Measurements from ENCODE around the gene FRA10AC1.
A peak's percentile ranks its signal among the peaks of the same experiment; 100 is the strongest.

Gene FRA10AC1, protein sequence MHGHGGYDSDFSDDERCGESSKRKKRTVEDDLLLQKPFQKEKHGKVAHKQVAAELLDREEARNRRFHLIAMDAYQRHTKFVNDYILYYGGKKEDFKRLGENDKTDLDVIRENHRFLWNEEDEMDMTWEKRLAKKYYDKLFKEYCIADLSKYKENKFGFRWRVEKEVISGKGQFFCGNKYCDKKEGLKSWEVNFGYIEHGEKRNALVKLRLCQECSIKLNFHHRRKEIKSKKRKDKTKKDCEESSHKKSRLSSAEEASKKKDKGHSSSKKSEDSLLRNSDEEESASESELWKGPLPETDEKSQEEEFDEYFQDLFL

DNA sequence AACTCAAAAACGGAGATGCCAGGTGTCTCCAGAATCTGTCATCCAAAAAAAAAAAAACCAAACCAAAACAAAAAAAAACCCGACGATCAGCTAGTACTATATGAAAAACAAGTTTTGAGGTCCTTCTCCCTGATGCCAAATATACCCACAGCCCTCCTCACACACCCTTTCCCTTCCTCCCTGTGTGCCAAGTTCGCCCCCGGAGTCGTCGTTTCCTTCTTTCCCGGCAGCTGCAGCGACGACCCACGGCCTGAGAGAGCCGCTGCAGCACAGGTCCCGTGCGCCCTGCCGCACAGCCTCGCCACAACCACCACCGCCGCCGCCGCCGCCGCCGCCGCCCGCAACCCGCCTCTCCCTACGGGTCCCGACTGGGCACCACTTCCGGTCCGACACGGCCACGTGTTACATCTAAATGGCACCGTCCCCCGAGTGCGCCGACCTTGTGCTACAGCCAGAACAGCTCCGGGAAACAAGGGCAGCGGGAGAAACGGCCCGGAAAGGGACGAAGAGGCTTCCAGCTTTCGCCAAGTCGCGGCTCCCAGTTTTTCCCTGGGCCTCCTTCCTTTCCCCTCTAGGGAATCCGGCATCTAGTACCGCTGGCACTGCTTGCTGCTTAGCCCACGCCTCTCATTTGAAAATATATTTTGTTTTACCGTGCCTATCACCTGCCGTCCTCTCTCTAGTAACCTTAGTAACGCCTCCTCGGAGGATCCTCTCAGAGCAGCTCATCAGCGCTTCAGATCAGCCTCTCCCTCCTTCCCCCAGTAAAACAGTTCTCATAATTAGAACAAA lies at the start of gene FRA10AC1:
Gene FRA10AC1 (minus strand): TSS at position 383 of the 792 bp plus-strand sequence. CDS start 2,486 bp downstream, outside the sequence.
- peaks cover 11% of the 10 kb centered on the region for H3K4me1 ChIP-seq (ENCODE audit: control insufficient read depth, insufficient read depth, low read length)
- no peaks in the 10 kb centered on the region for H3K27me3 ChIP-seq (ENCODE audit: control insufficient read depth, insufficient read depth, low read length)
- peak within 1 kb of the TSS; percentile 83 for H3K4me3 ChIP-seq (ENCODE audit: low read length)

DNA sequence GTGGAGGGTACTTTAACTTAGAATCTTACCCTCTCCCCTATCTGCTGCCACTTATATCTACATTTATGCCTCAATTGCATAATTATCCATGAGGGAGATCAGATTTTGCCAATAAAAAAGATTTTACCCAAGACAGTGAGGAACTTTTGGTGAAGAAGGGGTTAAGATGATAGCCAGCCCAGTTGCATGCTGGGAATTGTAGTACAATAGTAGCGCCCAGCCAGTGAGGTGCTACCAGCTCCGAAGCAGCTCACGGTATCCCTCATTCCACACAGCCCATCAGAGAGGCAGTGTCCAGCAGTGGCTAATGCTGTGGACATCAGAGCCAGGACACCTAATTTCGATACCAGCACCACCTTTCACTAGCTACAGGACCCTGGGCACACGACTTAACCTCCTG lies 49.4 kb upstream of the FRA10AC1 start:
- Histone ChIP-seq H3K4me1 (ENCODE audit: control insufficient read depth, insufficient read depth, low read length) (peaks cover 29% of the 10 kb centered on the region), H3K27me3 (ENCODE audit: control insufficient read depth, insufficient read depth, low read length) (no peaks in the 10 kb centered on the region), H3K9ac (ENCODE audit: low read length) (no peak overlapping the region), H3K27ac (ENCODE audit: low read depth, low read length) (peak overlapping the region; percentile 38), H3K4me3 (ENCODE audit: low read length) (peak overlapping the region; percentile 58), H3K36me3 (ENCODE audit: control insufficient read depth, insufficient read depth, low read length) (no peaks in the 10 kb centered on the region)

More for the DNA sequence above, at the start of gene FRA10AC1:
- Histone ChIP-seq H3K36me3 (ENCODE audit: control insufficient read depth, insufficient read depth, low read length) (peaks cover 5% of the 10 kb centered on the region), H3K27ac (ENCODE audit: low read depth, low read length) (peak within 1 kb of the TSS; percentile 86), H3K9ac (ENCODE audit: low read length) (peak within 1 kb of the TSS; percentile 88)

DNA sequence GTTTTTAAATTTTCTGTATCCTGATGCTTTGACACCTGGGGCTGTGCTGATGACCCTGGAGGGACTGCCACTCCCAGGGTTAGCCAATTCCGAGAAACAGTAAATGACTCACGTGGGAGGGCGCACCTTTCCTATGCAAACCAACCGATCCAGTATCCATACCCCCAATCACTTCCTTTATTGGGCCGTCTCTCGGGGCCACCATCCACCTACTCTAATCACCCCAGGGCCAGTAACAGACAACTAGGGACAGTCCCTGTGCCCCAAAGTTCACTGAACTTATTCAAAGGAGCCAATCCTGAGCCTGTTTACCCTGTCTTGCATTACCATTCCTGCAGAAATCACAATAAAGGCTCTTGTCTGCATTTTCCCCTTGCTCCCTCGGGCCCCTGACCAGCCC lies 48.7 kb upstream of the FRA10AC1 start:
- H3K9ac ChIP-seq (ENCODE audit: low read length) = no peak overlapping the region
- peaks cover 33% of the 10 kb centered on the region for H3K4me1 ChIP-seq (ENCODE audit: control insufficient read depth, insufficient read depth, low read length)
- H3K27me3 ChIP-seq (ENCODE audit: control insufficient read depth, insufficient read depth, low read length) = no peaks in the 10 kb centered on the region
- no peaks in the 10 kb centered on the region for H3K36me3 ChIP-seq (ENCODE audit: control insufficient read depth, insufficient read depth, low read length)
- H3K27ac ChIP-seq (ENCODE audit: low read depth, low read length) = no peak overlapping the region
- no peak overlapping the region for H3K4me3 ChIP-seq (ENCODE audit: low read length)

DNA sequence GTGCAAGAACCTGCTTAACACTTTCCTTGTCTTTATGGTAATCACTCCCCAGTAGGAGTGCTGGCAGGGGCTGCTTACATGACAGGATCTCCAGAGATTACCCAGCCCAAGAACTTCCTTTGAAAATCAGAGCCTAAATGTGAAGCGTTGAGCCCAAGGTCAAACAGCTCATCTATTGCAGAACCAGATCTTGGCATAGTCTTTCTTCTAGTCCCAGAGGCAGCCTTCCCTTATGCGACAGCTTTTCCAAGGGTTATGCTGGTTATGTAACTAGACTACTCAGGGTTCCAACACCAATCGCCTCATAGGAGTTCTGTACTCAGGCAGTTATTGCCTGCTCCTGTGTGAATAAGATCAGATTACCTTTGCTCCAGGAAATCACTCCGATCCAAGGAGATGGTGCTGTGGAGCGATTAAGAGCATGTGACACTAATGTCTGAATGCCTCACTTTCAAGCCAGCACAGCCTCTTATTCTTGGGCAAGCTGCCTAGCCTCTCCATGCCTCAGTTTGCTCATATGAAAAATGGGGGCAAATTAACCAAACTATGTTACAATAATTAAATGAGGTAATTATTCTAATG lies 46.9 kb upstream of the FRA10AC1 start:
- Histone ChIP-seq H3K9ac (ENCODE audit: low read length) (no peak overlapping the region), H3K4me3 (ENCODE audit: low read length) (no peak overlapping the region), H3K4me1 (ENCODE audit: control insufficient read depth, insufficient read depth, low read length) (peaks cover 29% of the 10 kb centered on the region), H3K27me3 (ENCODE audit: control insufficient read depth, insufficient read depth, low read length) (no peaks in the 10 kb centered on the region), H3K36me3 (ENCODE audit: control insufficient read depth, insufficient read depth, low read length) (no peaks in the 10 kb centered on the region), H3K27ac (ENCODE audit: low read depth, low read length) (no peak overlapping the region)

DNA sequence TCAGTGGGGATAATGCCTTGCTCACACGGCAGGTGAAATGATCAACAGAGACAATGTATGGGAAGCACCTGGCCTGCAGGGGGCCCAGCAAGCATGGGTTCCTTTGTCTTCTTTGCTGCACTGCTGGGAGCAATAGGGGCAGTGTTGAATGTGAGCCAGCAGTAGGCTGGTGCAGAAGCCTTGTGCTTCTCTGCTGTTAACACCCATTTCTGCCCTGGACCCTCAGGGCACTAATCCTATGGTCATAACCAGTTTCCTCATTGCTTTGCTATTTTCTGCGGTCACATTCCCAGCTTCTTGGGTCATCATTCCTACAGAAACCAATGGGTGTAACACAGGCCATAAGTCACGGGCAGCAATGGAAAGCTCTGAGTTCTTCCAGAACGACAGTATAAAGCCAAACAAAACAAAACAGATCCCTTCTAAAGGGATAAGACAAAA lies 44.5 kb upstream of the FRA10AC1 start:
- Histone ChIP-seq H3K4me3 (ENCODE audit: low read length) (no peak overlapping the region), H3K9ac (ENCODE audit: low read length) (no peak overlapping the region), H3K4me1 (ENCODE audit: control insufficient read depth, insufficient read depth, low read length) (peaks cover 13% of the 10 kb centered on the region), H3K27me3 (ENCODE audit: control insufficient read depth, insufficient read depth, low read length) (no peaks in the 10 kb centered on the region), H3K36me3 (ENCODE audit: control insufficient read depth, insufficient read depth, low read length) (no peaks in the 10 kb centered on the region), H3K27ac (ENCODE audit: low read depth, low read length) (no peak overlapping the region)

DNA sequence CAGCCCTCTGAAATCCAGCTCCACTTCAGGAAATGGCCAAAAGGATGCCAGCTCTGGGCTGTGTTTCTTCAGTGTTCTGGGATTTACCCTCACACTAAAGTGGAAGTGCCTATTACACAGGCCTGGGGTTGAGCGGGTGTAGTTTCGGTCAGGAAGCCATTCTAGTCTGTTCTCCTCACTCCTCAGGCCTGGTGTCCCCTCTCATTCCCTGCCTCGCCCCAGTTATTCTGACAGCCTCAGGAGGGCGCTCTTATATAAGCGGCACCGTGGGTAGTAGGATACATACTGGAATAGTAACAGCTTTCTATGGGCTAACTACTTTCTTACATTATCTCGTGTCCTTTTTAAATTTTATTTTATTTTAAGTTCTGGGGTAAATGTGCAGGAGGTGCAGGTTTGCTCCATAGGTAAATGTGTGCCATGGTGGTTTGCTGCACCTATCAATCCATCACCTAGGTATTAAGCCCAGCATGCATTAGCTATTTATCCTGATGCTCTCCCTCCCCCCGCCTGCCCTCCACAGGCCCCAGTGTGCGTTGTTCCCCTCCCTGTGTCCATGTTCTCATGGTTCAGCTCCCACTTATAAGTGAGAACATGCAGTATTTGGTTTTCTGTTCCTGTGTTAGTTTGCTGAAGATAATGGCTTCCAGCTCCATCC lies 43.1 kb upstream of the FRA10AC1 start:
- H3K4me3 ChIP-seq (ENCODE audit: low read length) = no peak overlapping the region
- H3K27me3 ChIP-seq (ENCODE audit: control insufficient read depth, insufficient read depth, low read length) = no peaks in the 10 kb centered on the region
- no peaks in the 10 kb centered on the region for H3K36me3 ChIP-seq (ENCODE audit: control insufficient read depth, insufficient read depth, low read length)
- no peak overlapping the region for H3K9ac ChIP-seq (ENCODE audit: low read length)
- H3K27ac ChIP-seq (ENCODE audit: low read depth, low read length) = no peak overlapping the region
- H3K4me1 ChIP-seq (ENCODE audit: control insufficient read depth, insufficient read depth, low read length) = peaks cover 10% of the 10 kb centered on the region

DNA sequence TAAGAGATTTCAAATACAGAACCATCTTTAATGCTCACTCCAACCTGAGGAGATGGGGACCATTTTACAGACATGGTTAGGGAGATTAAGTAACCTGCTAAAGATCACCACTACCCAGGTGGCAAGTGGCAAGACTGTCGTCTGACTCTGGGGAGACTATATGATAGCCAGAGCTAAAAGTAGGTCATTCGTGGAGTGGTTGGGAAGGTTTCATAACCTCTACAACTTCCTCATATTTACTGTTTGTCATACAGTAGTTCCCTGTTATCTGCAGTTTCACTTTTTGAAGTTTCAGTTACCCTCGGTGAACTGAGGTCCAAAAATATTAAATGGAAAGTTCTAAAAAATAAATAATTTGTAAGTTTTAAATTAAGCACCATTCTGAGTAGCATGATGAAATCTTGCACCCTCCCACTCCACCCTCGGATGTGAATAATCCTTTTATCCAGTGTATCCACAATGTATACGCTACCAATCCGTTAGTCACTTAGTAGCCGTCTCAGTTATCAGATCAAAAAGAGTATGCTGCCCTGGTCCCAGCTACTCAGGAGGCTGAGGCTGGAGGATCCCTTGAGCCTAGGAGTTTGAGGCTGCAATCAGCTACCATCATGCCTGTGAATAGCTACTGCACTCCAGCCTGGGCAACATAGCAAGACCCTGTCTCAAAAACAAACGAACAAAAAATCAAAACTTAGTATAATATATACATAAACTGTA lies 40.4 kb upstream of the FRA10AC1 start:
- Histone ChIP-seq H3K27me3 (ENCODE audit: control insufficient read depth, insufficient read depth, low read length) (no peaks in the 10 kb centered on the region), H3K4me1 (ENCODE audit: control insufficient read depth, insufficient read depth, low read length) (peaks cover 5% of the 10 kb centered on the region), H3K27ac (ENCODE audit: low read depth, low read length) (no peak overlapping the region), H3K9ac (ENCODE audit: low read length) (no peak overlapping the region), H3K36me3 (ENCODE audit: control insufficient read depth, insufficient read depth, low read length) (no peaks in the 10 kb centered on the region), H3K4me3 (ENCODE audit: low read length) (no peak overlapping the region)

DNA sequence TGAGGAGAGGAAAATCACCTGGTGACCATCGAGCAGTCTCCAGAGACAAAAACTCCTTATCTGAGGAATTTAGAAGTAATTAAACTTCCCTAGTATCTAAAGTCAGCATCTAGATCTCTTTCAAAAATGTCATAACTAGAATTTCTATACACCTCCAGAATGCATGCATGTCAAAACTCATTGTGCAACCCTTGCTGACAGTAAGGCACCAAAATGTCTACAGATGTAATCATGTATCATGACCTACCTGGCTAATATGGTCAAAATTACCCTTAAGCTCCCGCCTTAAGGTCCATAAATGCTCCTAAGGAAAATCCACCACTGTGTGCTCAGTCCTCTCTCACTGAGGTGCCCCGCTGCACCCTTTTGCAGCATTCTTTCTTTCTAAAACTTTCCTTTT lies 39.0 kb upstream of the FRA10AC1 start:
- Histone ChIP-seq H3K27me3 (ENCODE audit: control insufficient read depth, insufficient read depth, low read length) (no peaks in the 10 kb centered on the region), H3K4me3 (ENCODE audit: low read length) (no peak overlapping the region), H3K36me3 (ENCODE audit: control insufficient read depth, insufficient read depth, low read length) (no peaks in the 10 kb centered on the region), H3K27ac (ENCODE audit: low read depth, low read length) (no peak overlapping the region), H3K4me1 (ENCODE audit: control insufficient read depth, insufficient read depth, low read length) (no peaks in the 10 kb centered on the region), H3K9ac (ENCODE audit: low read length) (no peak overlapping the region)

DNA sequence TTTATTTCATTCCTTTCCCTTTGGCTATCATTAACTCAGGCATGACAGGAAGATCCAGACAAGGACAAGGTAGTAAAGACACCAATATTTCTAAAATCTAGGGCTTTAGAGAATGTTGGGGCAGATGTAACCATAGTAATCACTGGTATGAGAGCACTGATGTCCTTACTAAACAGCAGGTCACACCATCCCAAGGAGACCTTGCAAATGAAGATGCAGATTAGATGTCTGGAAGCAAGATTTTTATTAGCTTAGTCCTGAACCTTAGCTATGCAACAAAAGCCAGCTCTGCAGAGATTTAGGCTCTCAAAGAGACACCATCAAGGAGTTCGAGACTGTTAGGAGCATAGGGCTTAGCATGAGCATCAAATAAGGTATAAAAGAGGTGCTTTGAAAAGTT lies 23.6 kb upstream of the FRA10AC1 start:
- Histone ChIP-seq H3K4me3 (ENCODE audit: low read length) (no peak overlapping the region), H3K27ac (ENCODE audit: low read depth, low read length) (no peak overlapping the region), H3K4me1 (ENCODE audit: control insufficient read depth, insufficient read depth, low read length) (no peaks in the 10 kb centered on the region)

DNA sequence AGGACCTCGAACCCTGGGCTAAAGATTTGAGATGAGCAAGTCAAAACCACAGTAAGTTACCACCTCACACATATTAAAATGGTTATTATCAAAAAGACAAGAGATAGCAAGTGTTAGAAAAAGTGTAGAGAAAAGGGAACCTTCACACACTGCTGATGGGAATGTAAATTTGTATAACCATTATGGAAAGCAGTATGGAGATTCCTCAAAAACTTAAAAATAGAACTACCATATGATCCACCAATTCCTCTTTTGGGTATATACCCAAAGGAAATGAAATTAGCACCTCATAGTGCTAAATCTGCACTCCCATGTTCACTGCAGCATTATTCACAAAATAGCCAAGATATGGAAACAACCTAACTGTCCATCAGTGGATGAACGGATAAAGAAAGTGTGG lies 20.8 kb upstream of the FRA10AC1 start:
- H3K4me1 ChIP-seq (ENCODE audit: control insufficient read depth, insufficient read depth, low read length) = no peaks in the 10 kb centered on the region
- H3K36me3 ChIP-seq (ENCODE audit: control insufficient read depth, insufficient read depth, low read length) = no peaks in the 10 kb centered on the region
- H3K4me3 ChIP-seq (ENCODE audit: low read length) = no peak overlapping the region
- no peak overlapping the region for H3K27ac ChIP-seq (ENCODE audit: low read depth, low read length)
- no peaks in the 10 kb centered on the region for H3K27me3 ChIP-seq (ENCODE audit: control insufficient read depth, insufficient read depth, low read length)
- no peak overlapping the region for H3K9ac ChIP-seq (ENCODE audit: low read length)

More for the DNA sequence above, 23.6 kb upstream of the FRA10AC1 start:
- no peak overlapping the region for H3K9ac ChIP-seq (ENCODE audit: low read length)
- no peaks in the 10 kb centered on the region for H3K36me3 ChIP-seq (ENCODE audit: control insufficient read depth, insufficient read depth, low read length)
- H3K27me3 ChIP-seq (ENCODE audit: control insufficient read depth, insufficient read depth, low read length) = no peaks in the 10 kb centered on the region

DNA sequence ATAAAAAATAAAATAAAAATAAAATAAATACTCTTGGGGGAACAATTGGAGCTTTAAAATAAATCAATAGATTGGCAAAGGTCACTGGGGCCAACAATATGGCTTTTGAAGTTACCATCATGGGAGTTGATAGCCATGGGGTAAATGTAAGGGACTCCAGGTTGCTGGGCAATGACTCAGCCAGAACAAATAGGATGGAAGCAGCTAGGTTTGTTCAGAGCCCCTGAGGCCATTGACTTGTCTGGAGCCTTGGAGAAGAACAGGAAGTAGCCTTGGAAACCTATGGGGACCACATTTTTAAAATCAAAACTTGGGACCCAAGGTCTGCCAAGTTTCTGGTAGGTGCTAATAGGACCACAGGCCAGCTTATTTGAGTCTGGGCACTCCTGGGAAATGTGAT lies 20.2 kb upstream of the FRA10AC1 start:
- Histone ChIP-seq H3K36me3 (ENCODE audit: control insufficient read depth, insufficient read depth, low read length) (no peaks in the 10 kb centered on the region), H3K9ac (ENCODE audit: low read length) (no peak overlapping the region), H3K4me1 (ENCODE audit: control insufficient read depth, insufficient read depth, low read length) (no peaks in the 10 kb centered on the region), H3K27me3 (ENCODE audit: control insufficient read depth, insufficient read depth, low read length) (no peaks in the 10 kb centered on the region), H3K4me3 (ENCODE audit: low read length) (no peak overlapping the region), H3K27ac (ENCODE audit: low read depth, low read length) (no peak overlapping the region)

DNA sequence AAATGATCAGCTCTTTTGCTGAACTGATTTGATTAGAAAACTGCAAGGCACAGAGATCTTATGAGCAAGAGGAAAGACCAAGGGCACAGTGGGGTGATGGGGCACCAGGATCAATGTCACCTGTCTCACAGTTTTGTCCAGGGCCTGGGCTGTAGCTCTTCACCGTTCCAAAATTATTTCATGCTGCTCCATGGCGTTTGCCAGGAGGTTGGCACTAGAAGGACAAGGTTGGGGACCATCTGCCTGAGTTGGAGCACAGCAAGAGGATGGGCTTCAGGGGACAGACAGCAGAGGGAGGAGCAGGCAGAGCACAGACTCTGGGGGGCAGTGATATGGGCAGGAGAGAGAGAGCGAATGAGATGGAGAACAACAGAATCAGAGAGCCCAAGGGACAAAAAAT lies 17.5 kb upstream of the FRA10AC1 start:
- H3K9ac ChIP-seq (ENCODE audit: low read length) = no peak overlapping the region
- no peaks in the 10 kb centered on the region for H3K4me1 ChIP-seq (ENCODE audit: control insufficient read depth, insufficient read depth, low read length)
- H3K4me3 ChIP-seq (ENCODE audit: low read length) = no peak overlapping the region
- H3K27me3 ChIP-seq (ENCODE audit: control insufficient read depth, insufficient read depth, low read length) = no peaks in the 10 kb centered on the region
- no peaks in the 10 kb centered on the region for H3K36me3 ChIP-seq (ENCODE audit: control insufficient read depth, insufficient read depth, low read length)
- no peak overlapping the region for H3K27ac ChIP-seq (ENCODE audit: low read depth, low read length)

Data from rectal smooth muscle tissue (tissue), 1 donor.